Cortex of kidney (tissue), 1 donor: ENCODE results near the gene FOXJ3.

Experiments
- DNase-seq: peaks from one replicate; lab custom pipeline; 2025; lab: John Stamatoyannopoulos, UW

Gene FOXJ3

GRCh38 chr1:42144711-42145388, 190.2 kb downstream of the FOXJ3 start:
- DNase-seq, result no peak

DNA sequence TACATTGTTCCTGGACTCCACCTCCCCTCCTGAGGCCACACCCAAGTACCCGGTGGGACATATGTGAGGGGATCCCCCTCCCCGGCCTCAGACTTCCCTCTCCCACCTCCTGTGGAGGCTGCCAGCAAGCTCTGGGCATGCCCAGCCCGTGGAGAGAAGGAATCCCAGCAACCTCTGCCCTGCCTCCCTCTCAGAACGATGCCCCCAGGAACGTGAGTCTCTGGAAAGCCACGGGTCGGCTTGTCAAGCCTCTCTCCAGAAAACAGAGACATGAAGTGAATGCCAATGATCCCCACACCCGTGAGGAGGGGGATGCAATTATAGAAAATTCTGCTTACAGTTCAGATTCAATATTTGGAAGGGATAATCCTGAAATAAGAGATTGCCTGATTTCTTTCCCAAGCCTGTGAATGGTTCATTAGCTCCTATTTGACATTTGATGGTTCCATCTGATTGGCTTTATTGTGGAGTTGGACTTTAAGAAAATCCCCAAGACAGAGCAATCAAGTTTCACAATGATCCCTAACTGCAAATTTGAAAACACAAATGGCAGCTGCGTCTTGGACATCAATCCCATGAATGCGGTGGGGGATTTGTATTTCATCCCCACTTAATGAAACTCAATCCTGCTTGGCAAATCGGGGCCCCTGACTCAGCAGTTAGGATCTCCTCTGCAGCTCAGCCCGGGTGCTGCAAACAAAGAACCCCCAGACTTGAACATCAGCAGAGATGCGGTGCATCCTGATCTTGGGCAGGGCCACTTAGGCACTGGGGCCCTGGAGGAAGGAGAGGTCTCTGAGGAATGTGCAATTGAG, 190.9 kb downstream of the FOXJ3 start:
- no peak for DNase-seq

- DNase-seq, result no peak
These were observed 191.9 kb downstream of the FOXJ3 start for GRCh38 chr1:42142894-42143675.

GRCh38 chr1:42141978-42142377, 193.1 kb downstream of the FOXJ3 start:
- DNase-seq, result no peak

GRCh38 chr1:42140191-42140590, 194.8 kb downstream of the FOXJ3 start:
- no peak for DNase-seq

- DNase-seq, result no peak
These were observed 195.6 kb downstream of the FOXJ3 start for GRCh38 chr1:42139444-42139843.

DNA sequence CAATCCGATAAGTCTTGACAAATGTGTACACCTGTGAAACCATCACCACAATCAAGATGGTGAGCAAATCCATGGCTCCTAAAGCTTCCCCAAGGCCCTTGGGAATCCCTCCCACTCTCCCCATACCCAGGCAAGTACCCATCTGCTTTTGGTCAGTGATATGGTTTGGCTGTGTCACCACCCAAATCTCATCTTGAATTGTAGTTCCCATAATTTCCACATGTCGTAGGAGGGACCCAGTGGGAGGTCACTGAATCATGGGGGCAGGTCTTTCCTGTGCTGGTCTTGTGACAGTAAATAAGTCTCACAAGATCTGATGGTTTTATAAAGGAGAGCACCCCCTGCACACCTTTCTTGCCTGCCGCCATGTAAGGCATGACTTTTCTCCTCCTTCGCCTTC, 196.4 kb downstream of the FOXJ3 start:
- no peak for DNase-seq

DNA sequence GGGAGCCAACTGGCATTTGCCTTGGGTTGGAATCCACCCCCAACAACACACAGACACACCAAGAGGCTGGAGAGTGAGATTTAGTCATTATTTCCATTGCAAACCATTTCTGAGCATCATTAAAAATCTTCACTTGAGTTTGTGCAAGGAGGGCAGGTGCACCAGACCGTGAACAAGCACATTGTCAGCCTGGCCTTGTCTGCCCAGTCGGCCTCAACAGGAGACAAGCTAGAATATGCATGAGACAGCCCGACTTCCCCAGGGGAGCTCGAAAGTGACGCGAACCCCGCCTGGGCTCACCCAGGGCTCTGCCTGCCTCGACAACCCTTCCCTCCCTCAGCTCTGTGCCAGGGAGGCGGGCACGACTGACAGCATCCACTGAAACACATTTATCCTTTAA, 197.3 kb downstream of the FOXJ3 start:
- no peak for DNase-seq

GRCh38 chr1:42136466-42136865, 198.6 kb downstream of the FOXJ3 start:
- DNase-seq, result no peak

- no peak for DNase-seq
These were observed 199.6 kb downstream of the FOXJ3 start for GRCh38 chr1:42135426-42135825.

DNA sequence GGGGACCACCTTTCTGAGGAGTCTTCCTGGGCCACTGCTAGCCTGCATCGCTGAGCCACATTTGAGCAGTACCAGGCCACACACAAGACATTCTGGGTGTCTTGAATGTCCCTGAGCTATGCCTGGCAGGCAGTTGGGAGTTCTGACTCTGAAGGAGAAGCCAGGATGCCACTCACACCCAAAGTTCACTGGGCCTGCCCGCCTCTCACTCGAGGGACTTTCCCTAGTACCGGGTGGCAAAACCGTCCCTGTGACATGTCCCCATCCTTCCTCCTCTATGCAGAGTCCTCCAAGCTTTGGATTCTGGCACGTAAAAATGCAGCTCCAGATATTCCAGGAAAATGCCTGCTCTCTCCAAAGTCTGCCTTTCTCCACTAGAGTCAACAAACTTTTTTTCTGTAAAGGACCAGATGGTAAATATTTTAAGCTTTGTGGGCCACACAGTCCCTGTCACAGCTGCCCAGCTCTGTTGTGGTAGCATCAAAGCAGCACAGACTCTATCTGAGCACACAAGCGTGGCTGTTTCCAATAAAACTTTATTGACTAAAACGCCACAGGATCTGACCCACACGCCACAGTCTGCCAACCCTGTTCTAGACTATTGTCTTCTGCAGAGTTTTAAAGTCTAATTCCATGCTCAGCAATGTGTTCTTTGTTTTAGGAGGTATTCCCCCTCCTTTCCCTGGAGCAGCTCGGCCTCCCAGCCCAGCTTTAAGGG, 201.1 kb downstream of the FOXJ3 start:
- DNase-seq, result no peak

DNA sequence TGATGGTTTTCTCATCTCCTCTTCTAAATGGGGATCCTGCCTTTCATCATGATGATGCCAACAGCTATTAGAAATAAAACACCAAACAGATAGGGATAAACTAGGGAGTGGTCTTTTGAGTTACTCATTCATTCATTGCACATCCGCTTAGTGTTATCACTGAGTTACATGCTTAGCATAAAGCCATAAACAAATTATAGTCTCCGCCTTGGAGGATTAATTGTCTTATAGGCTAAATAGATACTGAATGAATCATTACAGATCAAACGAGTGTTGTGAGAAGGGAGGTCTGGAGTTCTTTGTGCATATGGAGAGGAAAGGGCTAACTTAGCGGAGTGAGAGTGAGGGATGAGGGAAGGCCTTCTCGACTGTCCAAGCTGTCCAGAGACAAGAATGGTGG, 201.6 kb downstream of the FOXJ3 start:
- no peak for DNase-seq

GRCh38 chr1:42130061-42130660, 204.9 kb downstream of the FOXJ3 start:
- no peak for DNase-seq

DNA sequence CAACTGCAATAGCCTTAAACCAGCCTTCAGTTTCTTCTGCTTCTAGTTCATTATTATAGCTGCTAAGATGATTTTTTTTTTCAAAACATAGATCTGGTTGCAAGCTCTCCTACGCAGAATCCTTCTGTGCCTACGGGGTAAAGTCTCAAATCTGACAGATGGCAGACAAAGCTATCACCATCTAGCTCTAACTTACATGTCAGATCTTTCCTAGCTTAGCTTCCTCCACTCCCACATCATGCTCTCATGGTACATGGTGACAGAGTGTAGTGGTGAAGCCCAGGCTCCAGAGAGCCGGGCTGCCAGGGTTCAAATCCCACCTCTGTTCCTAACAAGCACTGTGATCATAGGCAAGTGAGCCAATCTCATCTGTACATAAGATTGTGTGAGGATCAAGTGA, 206.1 kb downstream of the FOXJ3 start:
- no peak for DNase-seq

- DNase-seq, result no peak
These were observed 206.5 kb downstream of the FOXJ3 start for GRCh38 chr1:42128499-42128898.

DNA sequence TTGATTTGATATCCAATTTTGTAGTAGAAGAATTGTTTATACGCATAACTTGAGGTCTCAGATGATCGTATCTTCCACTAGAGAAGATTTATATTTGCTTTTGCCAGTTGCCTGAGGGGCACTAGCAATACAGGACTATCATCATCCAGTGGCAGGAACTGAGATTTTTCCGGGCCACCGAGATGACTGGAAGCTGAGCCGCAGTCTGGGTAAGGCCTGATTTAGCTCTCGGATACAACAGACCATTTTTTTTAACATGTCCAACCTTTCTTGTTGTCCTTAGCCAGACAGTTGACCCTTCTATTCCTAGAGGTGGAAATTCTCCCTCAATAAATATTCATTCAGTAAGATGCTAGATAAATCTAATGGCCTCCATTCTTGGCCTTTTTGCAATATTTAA, 207.3 kb downstream of the FOXJ3 start:
- no peak for DNase-seq
